ENCODE measurements around the gene CAPN5. TPM values are rescaled to one million over a fixed set of nuclear protein-coding genes. Genes with fewer than 3 reads are reported as not detected.
"Not testable (repeated sequence)": the region's sequence is repeated elsewhere in the genome, so short reads cannot be mapped to it uniquely, and the experiment has no call there.

The CAPN5 gene
- total and polyA plus RNA-seq, 2 of the 13 experiments (the other 11 are each of a cell fraction or from before 2014, with no cell fraction given), result 0.27 to 1.2 TPM

- POLR2A ChIA-PET, result interaction anchor here (1.6 to 2.1 kb wide), 4 partner anchors 9 to 48 kb away, joined by 4 to 16 read pairs (median 6); no protein-coding TSS in a partner anchor
- peaks cover 27% of the 10 kb centered on the region for H3K4me1 ChIP-seq (ENCODE audit: insufficient read depth, low read length)
- H3K27ac ChIP-seq (ENCODE audit: extremely low read length, insufficient read depth, low read length), result peak overlapping the region; percentile 54
- H3K79me2 ChIP-seq (ENCODE audit: insufficient read depth, low read length); H3K36me3 ChIP-seq (replicated peaks in 1 of 2; ENCODE audit: control insufficient read depth in 1 of 2, insufficient read depth in 2 of 2, low read length in 2 of 2); ATAC-seq; H3K4me3 ChIP-seq (replicated peaks in 1 of 3; ENCODE audit: insufficient read depth in 1 of 3, low read depth in 2 of 3, low read length in 3 of 3); H3K27me3 ChIP-seq (ENCODE audit: control insufficient read depth in 1 of 2, insufficient read depth in 2 of 2, low read length in 2 of 2); DNase-seq (ENCODE audit: low spot score); H3K4me2 ChIP-seq (ENCODE audit: low read depth, low read length); in situ Hi-C loops (cut with HindIII; ENCODE audit: extremely low pct_ligation_motif_present, low pct_unique_long_range_greater_than_20kb); H3K9me3 ChIP-seq (ENCODE audit: low read length); FAIRE-seq; H3K9ac ChIP-seq (ENCODE audit: insufficient read depth, low read depth, low read length); H2AFZ ChIP-seq (ENCODE audit: low read length); BruUV-seq (replicated peaks); CTCF ChIA-PET (ENCODE audit: low intra/inter-chr PET ratio, low total read pairs); H4K20me1 ChIP-seq (ENCODE audit: insufficient read depth, low read length); TF ChIP-seq ZBTB40 (CRISPR knock-in tag; IDR thresholded peaks at IDR 0.05): not testable (repeated sequence)
- WGBS (ENCODE audit: low lambda C conversion rate), result 45% methylated on average over 4 of the region's 4 CpGs
- intact Hi-C loops (cut with micrococcal nuclease; ENCODE audit: unreplicated experiment), result loop anchor here (10.0 kb wide), 1 partner anchor 292 kb away; no protein-coding TSS in a partner anchor
- peak; percentile 63 for TF ChIP-seq ZBTB40 (IDR thresholded peaks at IDR 0.05)
These were observed 30.4 kb downstream of the CAPN5 start for GRCh38 chr11:77097180-77097579.

All from HepG2 (cell line).